Measurements from ENCODE around the gene CDK13. TPM values are rescaled to one million over a fixed set of nuclear protein-coding genes. Genes with fewer than 3 reads are reported as not detected.

The CDK13 gene
- 70.9 and 83.6 TPM in 2 replicates for total RNA-seq

GRCh38 chr7:39949971-39950472 lies at the start of gene CDK13:
TSS of gene CDK13 (plus strand) at chr7:39950256. CDS start at chr7:39950642, 386 bp downstream.
- Mint-ChIP-seq H3K27ac (peak within 1 kb of the TSS; percentile 100), H3K36me3 (ENCODE audit: low read depth) (peaks cover 17% of the 10 kb centered on the region), H3K27me3 (no peaks in the 10 kb centered on the region), H3K4me1 (peaks cover 48% of the 10 kb centered on the region), H3K4me3 (peak within 1 kb of the TSS; percentile 99), H3K9me3 (no peaks in the 10 kb centered on the region)
- POLR2A ChIA-PET: interaction anchor here (0.6 to 3.7 kb wide), 19 partner anchors 8 to 1932 kb away, joined by 3 to 26 read pairs (median 5); partner anchors contain the start of genes MPLKIP, RALA and SUGCT
- intact Hi-C loops (cut with micrococcal nuclease): loop anchor here (1.0 to 5.0 kb wide), 10 partner anchors 37 to 1932 kb away; partner anchors contain the start of genes MPLKIP, STARD3NL, VPS41 and YAE1
- peak; percentile 79 for DNase-seq
- ATAC-seq (ENCODE audit: low read depth): peak; percentile 50
- TF ChIP-seq, protein P1, sequence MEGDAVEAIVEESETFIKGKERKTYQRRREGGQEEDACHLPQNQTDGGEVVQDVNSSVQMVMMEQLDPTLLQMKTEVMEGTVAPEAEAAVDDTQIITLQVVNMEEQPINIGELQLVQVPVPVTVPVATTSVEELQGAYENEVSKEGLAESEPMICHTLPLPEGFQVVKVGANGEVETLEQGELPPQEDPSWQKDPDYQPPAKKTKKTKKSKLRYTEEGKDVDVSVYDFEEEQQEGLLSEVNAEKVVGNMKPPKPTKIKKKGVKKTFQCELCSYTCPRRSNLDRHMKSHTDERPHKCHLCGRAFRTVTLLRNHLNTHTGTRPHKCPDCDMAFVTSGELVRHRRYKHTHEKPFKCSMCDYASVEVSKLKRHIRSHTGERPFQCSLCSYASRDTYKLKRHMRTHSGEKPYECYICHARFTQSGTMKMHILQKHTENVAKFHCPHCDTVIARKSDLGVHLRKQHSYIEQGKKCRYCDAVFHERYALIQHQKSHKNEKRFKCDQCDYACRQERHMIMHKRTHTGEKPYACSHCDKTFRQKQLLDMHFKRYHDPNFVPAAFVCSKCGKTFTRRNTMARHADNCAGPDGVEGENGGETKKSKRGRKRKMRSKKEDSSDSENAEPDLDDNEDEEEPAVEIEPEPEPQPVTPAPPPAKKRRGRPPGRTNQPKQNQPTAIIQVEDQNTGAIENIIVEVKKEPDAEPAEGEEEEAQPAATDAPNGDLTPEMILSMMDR (IDR thresholded peaks at IDR 0.05): no peak
- CTCF ChIA-PET: interaction anchor here (0.7 to 8.3 kb wide), 3 partner anchors 98 to 185 kb away, joined by 3 to 78 read pairs (median 3); partner anchors contain the start of gene SUGCT

- no peak for DNase-seq
- Mint-ChIP-seq H3K4me3 (no peak overlapping the region), H3K4me1 (no peaks in the 10 kb centered on the region), H3K27me3 (peaks cover 8% of the 10 kb centered on the region), H3K27ac (no peak overlapping the region), H3K36me3 (ENCODE audit: low read depth) (no peaks in the 10 kb centered on the region), H3K9me3 (peaks cover 7% of the 10 kb centered on the region)
- TF ChIP-seq, protein P1 (IDR thresholded peaks at IDR 0.05): no peak
- intact Hi-C loops (cut with micrococcal nuclease): no loop called here
- no peak for ATAC-seq (ENCODE audit: low read depth)
- CTCF ChIA-PET: no interaction called here
- POLR2A ChIA-PET: no interaction called here
These were observed 46.0 kb upstream of the CDK13 start for GRCh38 chr7:39904077-39904486.

DNA sequence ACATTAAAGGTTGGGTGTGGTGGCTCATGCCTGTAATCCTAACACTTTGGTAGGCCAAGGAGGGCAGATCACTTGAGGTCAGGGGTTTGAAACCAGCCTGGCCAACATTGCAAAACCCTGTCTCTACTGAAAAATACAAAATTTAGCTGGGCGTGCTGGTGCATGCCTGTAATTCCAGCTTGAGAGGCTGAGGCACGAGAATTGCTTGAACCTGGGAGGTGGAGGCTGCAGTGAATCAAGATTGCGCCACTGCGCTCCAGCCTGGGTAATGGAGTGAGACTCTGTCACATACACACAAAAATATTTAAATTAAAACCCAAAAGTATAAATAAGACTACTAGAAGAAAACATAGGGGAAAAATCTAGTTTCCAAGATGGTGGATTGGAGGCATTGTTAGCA lies 41.9 kb upstream of the CDK13 start:
- peaks cover 16% of the 10 kb centered on the region for H3K9me3 Mint-ChIP-seq
- H3K36me3 Mint-ChIP-seq (ENCODE audit: low read depth): no peaks in the 10 kb centered on the region
- ChIA-PET CTCF (no interaction called here), POLR2A (no interaction called here)
- TF ChIP-seq, protein P1 (IDR thresholded peaks at IDR 0.05): no peak
- H3K4me3 Mint-ChIP-seq: no peak overlapping the region
- DNase-seq: no peak
- H3K27ac Mint-ChIP-seq: no peak overlapping the region
- ATAC-seq (ENCODE audit: low read depth): no peak
- intact Hi-C loops (cut with micrococcal nuclease): no loop called here
- H3K4me1 Mint-ChIP-seq: no peaks in the 10 kb centered on the region
- H3K27me3 Mint-ChIP-seq: peaks cover 8% of the 10 kb centered on the region

DNA sequence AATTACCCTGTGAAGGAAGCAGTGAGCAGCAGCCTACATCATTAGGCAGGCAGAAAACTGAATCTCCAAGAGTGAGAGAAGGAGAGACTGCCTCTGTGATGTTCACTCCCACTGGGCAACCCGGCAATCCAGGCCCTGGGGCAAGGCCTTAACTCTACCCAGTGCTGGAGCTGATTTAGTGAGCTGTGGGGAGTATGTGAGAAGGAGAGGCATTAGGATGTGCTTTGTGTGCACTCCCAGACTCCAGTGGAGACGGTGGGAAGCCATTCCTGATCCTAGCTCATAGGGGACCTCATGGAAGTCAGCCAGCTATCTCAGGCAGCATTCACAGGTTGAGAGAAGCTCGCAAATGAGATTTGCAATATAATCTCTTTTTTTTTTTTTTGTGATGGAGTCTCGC lies 41.1 kb upstream of the CDK13 start:
- no peak for ATAC-seq (ENCODE audit: low read depth)
- H3K27ac Mint-ChIP-seq: no peak overlapping the region
- H3K9me3 Mint-ChIP-seq: peaks cover 16% of the 10 kb centered on the region
- H3K27me3 Mint-ChIP-seq: peaks cover 6% of the 10 kb centered on the region
- no peaks in the 10 kb centered on the region for H3K36me3 Mint-ChIP-seq (ENCODE audit: low read depth)
- no peak for DNase-seq
- intact Hi-C loops (cut with micrococcal nuclease): no loop called here
- CTCF ChIA-PET: interaction anchor here (1.4 kb wide), 1 partner anchor 14 kb away, joined by 4 read pairs; no protein-coding TSS in a partner anchor
- H3K4me1 Mint-ChIP-seq: no peaks in the 10 kb centered on the region
- POLR2A ChIA-PET: no interaction called here
- TF ChIP-seq, protein P1 (IDR thresholded peaks at IDR 0.05): no peak
- H3K4me3 Mint-ChIP-seq: no peak overlapping the region

- ChIA-PET CTCF (interaction anchor here (1.3 to 1.4 kb wide), 2 partner anchors 15 to 143 kb away, joined by 4 to 5 read pairs; no protein-coding TSS in a partner anchor), POLR2A (no interaction called here)
- ATAC-seq (ENCODE audit: low read depth): no peak
These were observed 40.5 kb upstream of the CDK13 start for GRCh38 chr7:39909526-39909925.

More at GRCh38 chr7:39909526-39909925, 40.5 kb upstream of the CDK13 start:
- TF ChIP-seq, protein P1 (IDR thresholded peaks at IDR 0.05): no peak
- DNase-seq: no peak
- no peaks in the 10 kb centered on the region for H3K36me3 Mint-ChIP-seq (ENCODE audit: low read depth)
- peaks cover 16% of the 10 kb centered on the region for H3K9me3 Mint-ChIP-seq
- H3K4me3 Mint-ChIP-seq: no peak overlapping the region
- intact Hi-C loops (cut with micrococcal nuclease): no loop called here
- H3K27me3 Mint-ChIP-seq: peaks cover 6% of the 10 kb centered on the region
- H3K4me1 Mint-ChIP-seq: no peaks in the 10 kb centered on the region
- H3K27ac Mint-ChIP-seq: no peak overlapping the region

Measured in activated B cell treated with CpG ODN at 0.5 μM for 24 hours (primary cell).